ENCODE data around the gene RPP25. TPM values are rescaled to one million over a fixed set of nuclear protein-coding genes. Genes with fewer than 3 reads are reported as not detected.

The RPP25 gene
- polyA plus RNA-seq, 1 donor (not counting 4 experiments of a cell fraction or from before 2014, with no cell fraction given), result 0.60 TPM

DNA sequence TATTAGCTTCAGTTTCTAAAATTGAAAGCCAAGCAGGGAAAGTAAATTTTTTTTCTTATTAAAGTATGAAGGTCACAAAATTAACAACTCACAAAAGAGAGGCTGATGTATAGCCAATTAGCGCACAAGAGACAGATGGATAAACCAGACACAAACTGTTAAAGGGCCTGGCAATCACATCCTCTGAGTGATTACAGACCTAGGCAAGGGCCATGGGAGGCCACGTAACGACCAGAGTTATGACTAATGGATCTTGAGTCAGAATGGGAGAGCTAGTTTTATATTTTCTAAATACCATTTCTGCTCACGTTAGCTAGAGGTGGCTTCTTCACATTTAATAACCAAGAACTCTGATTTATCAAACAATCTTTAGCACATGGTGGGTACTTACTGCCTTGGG, 21.0 kb upstream of the RPP25 start:
- Histone ChIP-seq H3K27me3 (ENCODE audit: control insufficient read depth, extremely low read depth, insufficient read depth, low read length) (peaks cover 4% of the 10 kb centered on the region), H2AFZ (ENCODE audit: control insufficient read depth, low read length) (no peak overlapping the region), H4K20me1 (ENCODE audit: control insufficient read depth, extremely low read depth, insufficient read depth, low read length) (no peaks in the 10 kb centered on the region), H3K9me3 (ENCODE audit: control insufficient read depth, low read depth, low read length) (no peaks in the 10 kb centered on the region), H3K27ac (ENCODE audit: control insufficient read depth, insufficient read depth, low read length) (no peak overlapping the region), H3K9ac (ENCODE audit: control insufficient read depth, extremely low read depth, insufficient read depth, low read length) (no peak overlapping the region), H3K79me2 (ENCODE audit: control insufficient read depth, insufficient read depth, low read length) (no peaks in the 10 kb centered on the region), H3K4me2 (ENCODE audit: control insufficient read depth, extremely low read depth, insufficient read depth, low read depth, low read length) (no peak overlapping the region), H3K36me3 (ENCODE audit: control insufficient read depth in 2 of 2, extremely low read depth in 1 of 2, insufficient read depth in 2 of 2, low read length in 2 of 2) (no peaks in the 10 kb centered on the region), H3K9me1 (ENCODE audit: control insufficient read depth, extremely low read depth, insufficient read depth, low read length) (no peaks in the 10 kb centered on the region), H3K4me3 (ENCODE audit: control insufficient read depth in 2 of 3, extremely low read depth in 1 of 3, insufficient read depth in 2 of 3, low read depth in 1 of 3, low read length in 3 of 3) (no peak overlapping the region), H3K4me1 (ENCODE audit: control insufficient read depth, extremely low read depth, insufficient read depth, low read length) (no peaks in the 10 kb centered on the region)
- dilution Hi-C loops (cut with MboI; ENCODE audit: extremely low pct_ligation_motif_present, low sequenced_read_pairs), result no loop called here
- TF ChIP-seq, protein P1, sequence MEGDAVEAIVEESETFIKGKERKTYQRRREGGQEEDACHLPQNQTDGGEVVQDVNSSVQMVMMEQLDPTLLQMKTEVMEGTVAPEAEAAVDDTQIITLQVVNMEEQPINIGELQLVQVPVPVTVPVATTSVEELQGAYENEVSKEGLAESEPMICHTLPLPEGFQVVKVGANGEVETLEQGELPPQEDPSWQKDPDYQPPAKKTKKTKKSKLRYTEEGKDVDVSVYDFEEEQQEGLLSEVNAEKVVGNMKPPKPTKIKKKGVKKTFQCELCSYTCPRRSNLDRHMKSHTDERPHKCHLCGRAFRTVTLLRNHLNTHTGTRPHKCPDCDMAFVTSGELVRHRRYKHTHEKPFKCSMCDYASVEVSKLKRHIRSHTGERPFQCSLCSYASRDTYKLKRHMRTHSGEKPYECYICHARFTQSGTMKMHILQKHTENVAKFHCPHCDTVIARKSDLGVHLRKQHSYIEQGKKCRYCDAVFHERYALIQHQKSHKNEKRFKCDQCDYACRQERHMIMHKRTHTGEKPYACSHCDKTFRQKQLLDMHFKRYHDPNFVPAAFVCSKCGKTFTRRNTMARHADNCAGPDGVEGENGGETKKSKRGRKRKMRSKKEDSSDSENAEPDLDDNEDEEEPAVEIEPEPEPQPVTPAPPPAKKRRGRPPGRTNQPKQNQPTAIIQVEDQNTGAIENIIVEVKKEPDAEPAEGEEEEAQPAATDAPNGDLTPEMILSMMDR (optimal IDR thresholded peaks at IDR 0.05 in 1 of 3, IDR thresholded peaks at IDR 0.05 in 1 of 3, conservative IDR thresholded peaks at IDR 0.05 in 1 of 3; ENCODE audit: extremely low read depth in 1 of 3, insufficient read depth in 2 of 3, low read length in 3 of 3), result no peak
- TF ChIP-seq EZH2 (IDR thresholded peaks at IDR 0.05; ENCODE audit: low read length), result no peak
- no peak for FAIRE-seq
- no peak for DNase-seq (ENCODE audit: low read depth, low spot score)

DNA sequence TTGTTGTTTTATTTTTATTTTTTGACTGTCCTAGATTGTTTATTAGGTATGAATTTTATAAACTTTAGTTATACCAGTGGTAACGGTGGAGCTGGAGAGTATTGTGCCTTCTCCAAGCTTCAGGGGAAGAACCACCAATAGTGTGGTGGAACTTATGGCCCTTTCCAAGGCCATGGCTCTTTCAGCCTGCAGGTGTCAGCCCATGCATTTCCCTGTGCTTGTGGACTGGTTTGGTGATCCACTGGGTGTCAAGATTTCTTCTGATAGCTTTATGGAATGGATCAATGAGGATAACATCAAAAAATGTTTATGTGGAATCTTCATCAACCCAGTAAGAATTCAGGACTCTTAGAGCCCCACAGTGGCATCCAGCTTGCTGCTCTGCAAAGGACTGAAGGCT, 19.6 kb upstream of the RPP25 start:
- DNase-seq (ENCODE audit: low read depth, low spot score) (no peak), FAIRE-seq (no peak)
- Histone ChIP-seq H4K20me1 (ENCODE audit: control insufficient read depth, extremely low read depth, insufficient read depth, low read length) (no peaks in the 10 kb centered on the region), H3K9me1 (ENCODE audit: control insufficient read depth, extremely low read depth, insufficient read depth, low read length) (no peaks in the 10 kb centered on the region), H3K36me3 (ENCODE audit: control insufficient read depth in 2 of 2, extremely low read depth in 1 of 2, insufficient read depth in 2 of 2, low read length in 2 of 2) (no peaks in the 10 kb centered on the region), H3K79me2 (ENCODE audit: control insufficient read depth, insufficient read depth, low read length) (no peaks in the 10 kb centered on the region), H3K4me3 (ENCODE audit: control insufficient read depth in 2 of 3, extremely low read depth in 1 of 3, insufficient read depth in 2 of 3, low read depth in 1 of 3, low read length in 3 of 3) (no peak overlapping the region), H3K27ac (ENCODE audit: control insufficient read depth, insufficient read depth, low read length) (no peak overlapping the region), H3K4me1 (ENCODE audit: control insufficient read depth, extremely low read depth, insufficient read depth, low read length) (no peaks in the 10 kb centered on the region), H3K9ac (ENCODE audit: control insufficient read depth, extremely low read depth, insufficient read depth, low read length) (no peak overlapping the region), H3K9me3 (ENCODE audit: control insufficient read depth, low read depth, low read length) (no peaks in the 10 kb centered on the region), H2AFZ (ENCODE audit: control insufficient read depth, low read length) (no peak overlapping the region), H3K4me2 (ENCODE audit: control insufficient read depth, extremely low read depth, insufficient read depth, low read depth, low read length) (no peak overlapping the region), H3K27me3 (ENCODE audit: control insufficient read depth, extremely low read depth, insufficient read depth, low read length) (peaks cover 4% of the 10 kb centered on the region)
- TF ChIP-seq, protein P1 (optimal IDR thresholded peaks at IDR 0.05 in 1 of 3, IDR thresholded peaks at IDR 0.05 in 1 of 3, conservative IDR thresholded peaks at IDR 0.05 in 1 of 3; ENCODE audit: extremely low read depth in 1 of 3, insufficient read depth in 2 of 3, low read length in 3 of 3), result peak in 2 of 3 experiments; percentile 12 to 19
- TF ChIP-seq EZH2 (IDR thresholded peaks at IDR 0.05; ENCODE audit: low read length), result no peak
- dilution Hi-C loops (cut with MboI; ENCODE audit: extremely low pct_ligation_motif_present, low sequenced_read_pairs), result no loop called here

Measured in keratinocyte (primary cell).